ENCODE measurements around the gene WDFY4.

DNA sequence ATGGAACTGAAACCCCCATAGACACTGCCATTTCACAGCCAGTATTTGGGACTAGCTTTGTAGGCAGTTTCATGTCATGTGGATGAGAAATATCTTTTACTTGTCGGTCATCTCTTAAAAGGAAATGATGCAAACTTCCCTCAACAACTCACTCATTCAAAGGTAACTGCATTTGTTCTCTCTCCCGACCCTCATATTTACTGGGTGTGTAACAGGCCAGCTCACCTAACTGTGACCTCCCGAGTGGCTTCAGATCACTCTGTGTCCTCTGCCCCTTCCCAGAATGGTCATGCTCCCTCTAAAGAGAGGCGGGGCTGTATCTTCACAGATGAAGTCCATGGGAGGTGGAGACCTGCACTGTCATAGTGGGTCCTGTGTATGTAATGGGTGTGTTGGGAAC is 240.3 kb downstream of the WDFY4 start:
- TF ChIP-seq, protein P1, sequence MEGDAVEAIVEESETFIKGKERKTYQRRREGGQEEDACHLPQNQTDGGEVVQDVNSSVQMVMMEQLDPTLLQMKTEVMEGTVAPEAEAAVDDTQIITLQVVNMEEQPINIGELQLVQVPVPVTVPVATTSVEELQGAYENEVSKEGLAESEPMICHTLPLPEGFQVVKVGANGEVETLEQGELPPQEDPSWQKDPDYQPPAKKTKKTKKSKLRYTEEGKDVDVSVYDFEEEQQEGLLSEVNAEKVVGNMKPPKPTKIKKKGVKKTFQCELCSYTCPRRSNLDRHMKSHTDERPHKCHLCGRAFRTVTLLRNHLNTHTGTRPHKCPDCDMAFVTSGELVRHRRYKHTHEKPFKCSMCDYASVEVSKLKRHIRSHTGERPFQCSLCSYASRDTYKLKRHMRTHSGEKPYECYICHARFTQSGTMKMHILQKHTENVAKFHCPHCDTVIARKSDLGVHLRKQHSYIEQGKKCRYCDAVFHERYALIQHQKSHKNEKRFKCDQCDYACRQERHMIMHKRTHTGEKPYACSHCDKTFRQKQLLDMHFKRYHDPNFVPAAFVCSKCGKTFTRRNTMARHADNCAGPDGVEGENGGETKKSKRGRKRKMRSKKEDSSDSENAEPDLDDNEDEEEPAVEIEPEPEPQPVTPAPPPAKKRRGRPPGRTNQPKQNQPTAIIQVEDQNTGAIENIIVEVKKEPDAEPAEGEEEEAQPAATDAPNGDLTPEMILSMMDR (IDR thresholded peaks at IDR 0.05) = no peak
- no peak for TF ChIP-seq POLR2AphosphoS5 (IDR thresholded peaks at IDR 0.05; ENCODE audit: low read depth, low read length)
- TF ChIP-seq REST (IDR thresholded peaks at IDR 0.05; ENCODE audit: insufficient read depth in 1 of 2, low read depth in 2 of 2, low read length in 1 of 2) = no peak
